C4-2B (cell line): ENCODE data around the gene DICER1.

Experiments used
- H3K27ac ChIP-seq: fragments of 450-650 bp; 2 replicates; pipeline ENCODE4 v1.5.1; 2017
- ZFX ChIP-seq: fragments of 450-650 bp; IDR thresholded peaks from 2 replicates; pipeline ENCODE4 v1.6.1; 2017
- TF ChIP-seq, protein P1 (sequence below): fragments of 450-650 bp; conservative IDR thresholded peaks from 2 replicates; pipeline ENCODE4 v1.5.1; 2017; ENCODE audit warnings: mild to moderate bottlenecking

The DICER1 gene

DNA sequence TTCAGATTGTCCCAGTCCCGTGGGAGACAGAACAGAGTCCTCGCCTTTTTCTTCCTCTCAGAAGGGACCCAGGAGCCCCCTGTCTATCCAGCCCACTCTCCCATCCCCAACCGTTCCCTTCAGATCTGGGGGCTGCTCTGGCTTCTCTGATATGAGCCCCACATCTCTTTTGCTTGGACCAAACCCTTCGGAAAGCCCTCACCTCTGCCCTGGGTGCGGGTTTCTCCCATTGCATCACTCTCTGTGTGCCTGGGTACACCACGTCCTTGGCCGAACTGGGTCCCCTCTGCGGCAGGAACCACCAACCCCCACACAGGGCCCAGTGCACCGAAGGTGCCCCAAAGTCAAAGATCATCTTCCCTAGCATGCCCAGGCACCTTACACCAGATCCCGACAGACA lies 87.8 kb downstream of the DICER1 start:
- H3K27ac ChIP-seq: no peak overlapping the region
- TF ChIP-seq, protein P1, sequence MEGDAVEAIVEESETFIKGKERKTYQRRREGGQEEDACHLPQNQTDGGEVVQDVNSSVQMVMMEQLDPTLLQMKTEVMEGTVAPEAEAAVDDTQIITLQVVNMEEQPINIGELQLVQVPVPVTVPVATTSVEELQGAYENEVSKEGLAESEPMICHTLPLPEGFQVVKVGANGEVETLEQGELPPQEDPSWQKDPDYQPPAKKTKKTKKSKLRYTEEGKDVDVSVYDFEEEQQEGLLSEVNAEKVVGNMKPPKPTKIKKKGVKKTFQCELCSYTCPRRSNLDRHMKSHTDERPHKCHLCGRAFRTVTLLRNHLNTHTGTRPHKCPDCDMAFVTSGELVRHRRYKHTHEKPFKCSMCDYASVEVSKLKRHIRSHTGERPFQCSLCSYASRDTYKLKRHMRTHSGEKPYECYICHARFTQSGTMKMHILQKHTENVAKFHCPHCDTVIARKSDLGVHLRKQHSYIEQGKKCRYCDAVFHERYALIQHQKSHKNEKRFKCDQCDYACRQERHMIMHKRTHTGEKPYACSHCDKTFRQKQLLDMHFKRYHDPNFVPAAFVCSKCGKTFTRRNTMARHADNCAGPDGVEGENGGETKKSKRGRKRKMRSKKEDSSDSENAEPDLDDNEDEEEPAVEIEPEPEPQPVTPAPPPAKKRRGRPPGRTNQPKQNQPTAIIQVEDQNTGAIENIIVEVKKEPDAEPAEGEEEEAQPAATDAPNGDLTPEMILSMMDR: no peak
- no peak for TF ChIP-seq ZFX

DNA sequence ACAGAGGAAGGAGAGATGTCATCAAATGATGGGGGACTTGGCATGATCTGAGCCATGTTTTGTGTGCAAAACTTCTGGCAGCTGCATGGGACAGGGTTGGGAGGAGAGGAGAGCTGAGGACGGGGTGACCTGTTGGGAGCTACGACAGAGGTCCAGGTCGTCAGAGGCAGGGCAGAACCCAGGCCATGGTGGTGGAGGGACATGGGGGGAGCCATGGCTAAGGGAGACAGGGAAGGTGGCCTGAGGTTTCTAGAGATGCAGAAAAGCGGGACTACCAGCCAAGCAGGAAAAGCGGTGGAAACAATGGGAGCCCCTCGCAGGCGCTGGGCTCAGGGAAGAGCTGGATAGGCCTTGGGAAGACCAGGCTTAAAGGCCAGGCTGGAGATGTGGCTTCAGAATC lies 88.3 kb downstream of the DICER1 start:
- no peak overlapping the region for H3K27ac ChIP-seq
- TF ChIP-seq, protein P1: no peak
- no peak for TF ChIP-seq ZFX

DNA sequence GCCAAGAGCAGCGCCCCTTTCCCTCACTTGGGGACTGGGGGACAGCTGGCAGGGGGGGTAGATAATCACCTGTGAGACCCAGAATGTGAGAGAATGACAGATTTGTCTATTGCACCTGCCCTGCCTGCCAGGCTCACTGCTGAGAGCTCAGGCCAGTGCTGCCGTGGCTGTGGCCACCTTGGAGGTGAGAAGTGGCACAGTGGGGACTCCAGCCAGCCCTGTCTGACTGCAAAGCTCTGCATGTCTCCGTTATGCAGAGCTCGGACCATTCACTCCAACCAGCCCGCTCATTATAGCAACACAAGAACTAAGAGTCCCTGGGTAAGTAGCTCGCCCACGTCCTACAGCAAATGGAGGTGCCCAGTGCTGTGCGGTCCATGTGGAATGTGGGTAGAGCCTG lies 88.8 kb downstream of the DICER1 start:
- no peak overlapping the region for H3K27ac ChIP-seq
- TF ChIP-seq, protein P1: no peak
- TF ChIP-seq ZFX: no peak

DNA sequence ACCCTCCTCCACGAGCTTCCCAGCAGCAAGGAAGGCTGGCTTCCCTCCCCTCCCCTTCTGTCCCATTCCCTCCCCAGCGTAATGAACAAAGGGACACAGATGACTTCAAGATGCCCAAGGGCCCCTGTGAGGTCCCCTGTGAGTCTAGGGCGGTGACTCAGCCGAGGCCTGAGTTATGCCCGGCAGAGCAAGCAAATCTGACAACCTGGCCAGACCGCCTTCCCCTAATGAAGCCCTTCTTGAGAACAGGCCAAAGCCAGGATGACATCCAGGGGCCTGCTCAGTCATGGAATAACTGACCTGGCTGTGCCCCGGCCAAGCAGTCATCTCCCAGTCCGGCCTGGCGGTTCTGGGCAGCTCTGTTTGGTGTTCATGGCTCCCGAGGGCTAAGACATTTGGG lies 89.2 kb downstream of the DICER1 start:
- TF ChIP-seq, protein P1: no peak
- TF ChIP-seq ZFX: no peak
- no peak overlapping the region for H3K27ac ChIP-seq

DNA sequence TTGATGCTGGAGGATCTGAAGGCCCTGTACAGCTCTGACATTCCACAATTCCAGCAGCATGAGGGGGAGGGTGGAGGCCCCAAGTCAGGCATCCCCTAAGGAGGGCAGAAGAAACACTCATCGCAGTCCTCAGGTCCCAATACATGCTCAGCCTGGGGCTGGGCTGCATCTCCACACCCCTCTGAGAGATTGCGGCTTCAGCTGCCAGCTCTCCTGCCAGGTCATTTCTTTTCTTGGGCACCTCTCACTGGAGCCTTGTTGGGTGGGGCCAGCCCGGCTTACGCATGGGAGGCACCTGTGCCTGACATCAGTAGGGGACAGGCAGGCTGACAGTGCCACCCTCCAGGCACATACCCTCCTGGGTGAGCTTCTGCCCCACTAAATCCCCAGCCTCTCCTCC lies 89.8 kb downstream of the DICER1 start:
- no peak for TF ChIP-seq ZFX
- TF ChIP-seq, protein P1: no peak
- no peak overlapping the region for H3K27ac ChIP-seq

DNA sequence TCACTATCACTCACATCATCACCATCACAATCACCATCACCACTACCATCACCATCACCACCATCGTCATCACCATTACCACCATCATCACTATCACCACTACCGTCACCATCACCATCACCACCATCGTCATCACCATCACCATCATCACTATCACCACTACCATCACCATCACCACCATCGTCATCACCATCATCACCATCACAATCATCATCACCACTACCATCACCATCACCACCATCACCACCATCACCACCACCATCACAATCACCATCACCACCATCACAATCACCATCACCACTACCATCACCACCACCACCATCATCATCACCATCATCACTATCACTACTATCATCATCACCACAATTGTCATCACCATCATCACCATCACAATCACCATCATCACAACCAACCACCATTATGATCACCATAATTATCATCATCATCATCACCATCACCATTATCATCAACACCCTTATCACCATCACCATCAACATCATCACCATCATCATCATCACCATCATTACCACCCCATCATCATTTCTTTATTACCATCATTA lies 90.8 kb downstream of the DICER1 start:
- TF ChIP-seq ZFX: no peak
- TF ChIP-seq, protein P1: no peak
- H3K27ac ChIP-seq: no peak overlapping the region

DNA sequence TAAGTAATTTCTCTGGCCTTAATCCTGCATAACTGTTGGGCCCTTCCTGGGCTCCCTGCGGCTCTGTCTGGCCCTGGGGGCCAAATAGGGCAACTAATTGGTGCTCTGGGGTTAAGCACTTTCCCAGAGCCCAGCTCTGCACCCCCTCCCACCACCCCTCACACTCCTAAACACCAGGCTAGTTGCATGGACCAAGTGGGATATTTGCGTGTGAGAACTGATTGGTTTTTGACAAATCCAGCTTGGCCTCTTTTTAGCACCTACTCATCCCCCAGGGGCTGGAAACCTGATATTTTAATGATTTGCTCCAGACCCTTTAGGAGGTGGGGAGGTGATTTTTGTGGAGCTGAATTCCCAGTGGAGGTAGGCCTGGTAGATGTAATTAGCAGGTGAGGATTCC lies 91.9 kb downstream of the DICER1 start:
- no peak overlapping the region for H3K27ac ChIP-seq
- no peak for TF ChIP-seq ZFX
- TF ChIP-seq, protein P1: no peak
